Measurements from ENCODE around the gene ACD.
A peak's percentile ranks its signal among the peaks of the same experiment; 100 is the strongest.

ACD gene

GRCh38 chr16:67628216-67628615 is 31.8 kb downstream of the ACD start:
- POLR2A ChIA-PET, result interaction anchor here (0.5 to 0.6 kb wide), 2 partner anchors 45 to 107 kb away, joined by 3 to 4 read pairs; no protein-coding TSS in a partner anchor
- no peak overlapping the region for H3K27ac ChIP-seq (ENCODE audit: extremely low read depth, low read depth, low read length)
- CTCF ChIA-PET, result interaction anchor here (0.6 to 0.9 kb wide), 4 partner anchors 16 to 84 kb away, joined by 3 to 4 read pairs (median 3); no protein-coding TSS in a partner anchor
- H3K36me3 ChIP-seq (ENCODE audit: control insufficient read depth in 2 of 2, insufficient read depth in 1 of 2, low read length in 2 of 2), result peaks cover 60 to 75% of the 10 kb centered on the region in 2 experiments
- H3K4me3 ChIP-seq (ENCODE audit: low read depth, low read length), result no peak overlapping the region
- TF ChIP-seq SCRT2 (tag by site-specific recombination; IDR thresholded peaks at IDR 0.05) (0 out of 2 replicates have a peak, but pooled peaks have one; percentile 28), ZNF76 (tag by site-specific recombination; IDR thresholded peaks at IDR 0.05; ENCODE audit: borderline replicate concordance, low read depth) (no peak), SCRT1 (tag by site-specific recombination; IDR thresholded peaks at IDR 0.05; ENCODE audit: borderline replicate concordance) (0 out of 2 replicates have a peak, but pooled peaks have one; percentile 21)
- no peaks in the 10 kb centered on the region for H3K4me1 ChIP-seq (ENCODE audit: control insufficient read depth, insufficient read depth, low read length)
- no peaks in the 10 kb centered on the region for H3K9me3 ChIP-seq (ENCODE audit: control insufficient read depth, insufficient read depth, low read depth, low read length)

DNA sequence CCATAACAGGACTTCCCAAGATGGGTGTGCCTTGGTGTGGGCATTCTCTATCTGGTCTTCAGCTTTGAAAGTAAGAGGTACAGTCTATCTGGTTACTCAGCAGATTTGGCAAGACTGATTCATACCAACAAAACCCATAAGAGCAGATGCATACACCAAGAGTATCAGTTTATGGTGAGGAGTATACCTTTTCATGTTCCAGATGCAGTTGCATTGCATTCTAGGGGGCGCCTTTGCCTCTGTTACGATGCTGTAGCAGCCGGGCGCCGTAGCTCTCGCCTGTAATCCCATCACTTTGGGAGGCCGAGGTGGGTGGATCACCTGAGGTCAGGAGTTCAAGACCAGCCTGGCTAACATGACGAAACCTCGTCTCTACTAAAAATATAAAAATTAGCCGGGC is 46.3 kb downstream of the ACD start:
- POLR2A ChIA-PET, result interaction anchor here (2.2 kb wide), 1 partner anchor 52 kb away, joined by 6 read pairs; the partner anchor contains the start of gene CTCF
- Histone ChIP-seq H3K27ac (ENCODE audit: extremely low read depth, low read depth, low read length) (no peak overlapping the region), H3K4me3 (ENCODE audit: low read depth, low read length) (no peak overlapping the region), H3K9me3 (ENCODE audit: control insufficient read depth, insufficient read depth, low read depth, low read length) (no peaks in the 10 kb centered on the region), H3K4me1 (ENCODE audit: control insufficient read depth, insufficient read depth, low read length) (no peaks in the 10 kb centered on the region), H3K36me3 (ENCODE audit: control insufficient read depth in 2 of 2, insufficient read depth in 1 of 2, low read length in 2 of 2) (peaks cover 46 to 72% of the 10 kb centered on the region in 2 experiments)
- TF ChIP-seq ZNF2 (tag by site-specific recombination; IDR thresholded peaks at IDR 0.05) (peak; percentile 53; the same call in 1 of the 2 replicates), BCL11B (tag by site-specific recombination; IDR thresholded peaks at IDR 0.05; ENCODE audit: low read depth) (no peak), ZNF677 (tag by site-specific recombination; IDR thresholded peaks at IDR 0.05) (no peak)
- CTCF ChIA-PET, result interaction anchor here (0.5 to 2.0 kb wide), 7 partner anchors 8 to 93 kb away, joined by 3 to 11 read pairs (median 3); no protein-coding TSS in a partner anchor

- ChIA-PET POLR2A (no interaction called here), CTCF (no interaction called here)
- TF ChIP-seq ZNF2 (tag by site-specific recombination; IDR thresholded peaks at IDR 0.05), result no peak
- no peak for TF ChIP-seq ZNF704 (tag by site-specific recombination; IDR thresholded peaks at IDR 0.05)
- no peak for TF ChIP-seq PRDM2 (tag by site-specific recombination; IDR thresholded peaks at IDR 0.05; ENCODE audit: borderline replicate concordance)
- no peak for TF ChIP-seq ZNF23 (tag by site-specific recombination; IDR thresholded peaks at IDR 0.05; ENCODE audit: borderline replicate concordance)
- no peak for TF ChIP-seq ZNF571 (tag by site-specific recombination; IDR thresholded peaks at IDR 0.05)
- no peak for TF ChIP-seq ZNF768 (tag by site-specific recombination; IDR thresholded peaks at IDR 0.05)
- no peak for TF ChIP-seq ZEB2 (tag by site-specific recombination; IDR thresholded peaks at IDR 0.05)
- no peak for TF ChIP-seq ZNF19 (tag by site-specific recombination; IDR thresholded peaks at IDR 0.05; ENCODE audit: low read depth)
- TF ChIP-seq ZBTB44 (tag by site-specific recombination; IDR thresholded peaks at IDR 0.05), result no peak
- no peak for TF ChIP-seq ZNF510 (tag by site-specific recombination; IDR thresholded peaks at IDR 0.05; ENCODE audit: insufficient replicate concordance)
- TF ChIP-seq ZNF473 (tag by site-specific recombination; IDR thresholded peaks at IDR 0.05), result no peak
- no peak for TF ChIP-seq HOXC10 (CRISPR knock-in tag; IDR thresholded peaks at IDR 0.05)
- no peak for TF ChIP-seq ZNF266 (tag by site-specific recombination; IDR thresholded peaks at IDR 0.05; ENCODE audit: low read depth)
- TF ChIP-seq ZNF837 (tag by site-specific recombination; IDR thresholded peaks at IDR 0.05), result no peak
- no peak for TF ChIP-seq KLF7 (tag by site-specific recombination; IDR thresholded peaks at IDR 0.05; ENCODE audit: borderline replicate concordance)
- TF ChIP-seq WT1 (tag by site-specific recombination; IDR thresholded peaks at IDR 0.05), result no peak
- no peak for TF ChIP-seq ZNF548 (tag by site-specific recombination; IDR thresholded peaks at IDR 0.05)
Measured at GRCh38 chr16:67608364-67608763, 51.7 kb downstream of the ACD start.

More at GRCh38 chr16:67608364-67608763, 51.7 kb downstream of the ACD start:
- H3K4me3 ChIP-seq (ENCODE audit: low read depth, low read length), result no peak overlapping the region
- no peaks in the 10 kb centered on the region for H3K9me3 ChIP-seq (ENCODE audit: control insufficient read depth, insufficient read depth, low read depth, low read length)
- H3K4me1 ChIP-seq (ENCODE audit: control insufficient read depth, insufficient read depth, low read length), result no peaks in the 10 kb centered on the region
- H3K36me3 ChIP-seq (ENCODE audit: control insufficient read depth in 2 of 2, insufficient read depth in 1 of 2, low read length in 2 of 2), result peaks cover 9 to 28% of the 10 kb centered on the region in 2 experiments; a peak in 2 of 3 replicates
- no peak overlapping the region for H3K27ac ChIP-seq (ENCODE audit: extremely low read depth, low read depth, low read length)

Measured in HEK293 (cell line).